Adrenal gland (tissue), 5 donors: Measurements from ENCODE around the gene KMT5C.

Experiments used
- POLR2A ChIP-seq, 2 donors: fragments of 450-650 bp; IDR thresholded peaks; one replicate each; pipeline ENCODE4 v1.6.1; 2017; ENCODE audit warnings: antibody characterized with exemption in 2 of 2, mild to moderate bottlenecking in 2 of 2, moderate library complexity in 1 of 2
- TF ChIP-seq, protein P1 (sequence below), 6 experiments: fragments of 450-650 bp in 4 of 6; fragments of 200-600 bp in 2 of 6; sonication (generic) in 1 of 6; IDR thresholded peaks; 1 replicate in 5 of 6; 2 replicates in 1 of 6; pipeline versions ENCODE4 v1.5.1 to v1.8.0; 2016 to 2021; ENCODE audit warnings: antibody characterized with exemption in 6 of 6, mild to moderate bottlenecking in 2 of 6, moderate library complexity in 1 of 6
- donor health status: DM: no; HTN: no; CAD: no.

DNA sequence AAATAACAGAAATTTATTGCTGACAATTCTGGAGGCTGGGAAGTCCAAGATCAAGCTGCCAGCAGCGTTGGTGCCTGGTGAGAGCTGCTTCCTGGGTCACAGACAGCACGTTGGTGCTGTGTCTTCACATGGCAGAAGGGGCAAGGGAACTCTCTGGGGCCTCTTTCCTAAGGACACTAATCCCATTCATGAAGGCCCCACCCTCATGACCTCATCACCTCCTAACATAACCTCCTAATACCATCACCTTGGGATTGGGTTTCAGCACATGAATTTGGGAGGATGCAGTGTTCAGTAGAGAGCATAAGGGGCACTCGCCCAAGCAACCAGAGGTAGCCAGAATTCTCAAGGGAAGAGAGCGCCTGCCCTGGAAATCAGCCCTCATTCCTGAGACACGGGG, 30.2 kb upstream of the KMT5C start:
- TF ChIP-seq, protein P1, sequence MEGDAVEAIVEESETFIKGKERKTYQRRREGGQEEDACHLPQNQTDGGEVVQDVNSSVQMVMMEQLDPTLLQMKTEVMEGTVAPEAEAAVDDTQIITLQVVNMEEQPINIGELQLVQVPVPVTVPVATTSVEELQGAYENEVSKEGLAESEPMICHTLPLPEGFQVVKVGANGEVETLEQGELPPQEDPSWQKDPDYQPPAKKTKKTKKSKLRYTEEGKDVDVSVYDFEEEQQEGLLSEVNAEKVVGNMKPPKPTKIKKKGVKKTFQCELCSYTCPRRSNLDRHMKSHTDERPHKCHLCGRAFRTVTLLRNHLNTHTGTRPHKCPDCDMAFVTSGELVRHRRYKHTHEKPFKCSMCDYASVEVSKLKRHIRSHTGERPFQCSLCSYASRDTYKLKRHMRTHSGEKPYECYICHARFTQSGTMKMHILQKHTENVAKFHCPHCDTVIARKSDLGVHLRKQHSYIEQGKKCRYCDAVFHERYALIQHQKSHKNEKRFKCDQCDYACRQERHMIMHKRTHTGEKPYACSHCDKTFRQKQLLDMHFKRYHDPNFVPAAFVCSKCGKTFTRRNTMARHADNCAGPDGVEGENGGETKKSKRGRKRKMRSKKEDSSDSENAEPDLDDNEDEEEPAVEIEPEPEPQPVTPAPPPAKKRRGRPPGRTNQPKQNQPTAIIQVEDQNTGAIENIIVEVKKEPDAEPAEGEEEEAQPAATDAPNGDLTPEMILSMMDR (IDR thresholded peaks at IDR 0.05), result no peak
- no peak for TF ChIP-seq POLR2A (IDR thresholded peaks at IDR 0.05)
